Measurements from ENCODE around the gene MSMO1. TPM values are rescaled to one million over a fixed set of nuclear protein-coding genes. Genes with fewer than 3 reads are reported as not detected.

The MSMO1 gene
- total and polyA plus RNA-seq, 2 donors (not counting 1 experiment from before 2014, with no cell fraction given): 7.3 to 30.8 TPM

- Histone ChIP-seq H3K27me3 (replicated peaks in 1 of 4; ENCODE audit: control extremely low read depth in 1 of 4, control insufficient read depth in 3 of 4, insufficient read depth in 4 of 4, low read length in 3 of 4) (no peaks in the 10 kb centered on the region), H3K27ac (ENCODE audit: low read length in 2 of 2) (peak overlapping the region; percentile 65 to 91), H3K36me3 (replicated peaks in 1 of 2; ENCODE audit: control extremely low read depth in 1 of 2, control insufficient read depth in 1 of 2, extremely low read depth in 1 of 2, insufficient read depth in 2 of 2, low read length in 1 of 2) (peaks cover 2 to 8% of the 10 kb centered on the region in 2 experiments), H3K4me3 (ENCODE audit: control extremely low read depth in 1 of 5, extremely low read depth in 1 of 5, insufficient read depth in 1 of 5, low read depth in 2 of 5, low read length in 4 of 5) (peak overlapping the region; percentile 23 to 60 (median 44)), H4K20me1 (ENCODE audit: control insufficient read depth, insufficient read depth, low read length, poor library complexity, severe bottlenecking) (no peaks in the 10 kb centered on the region), H3K9ac (ENCODE audit: low read length) (peak overlapping the region; percentile 68), H2AFZ (ENCODE audit: insufficient read depth, low read depth, low read length, poor library complexity, severe bottlenecking) (peak overlapping the region; percentile 79), H3K4me2 (replicated peaks; ENCODE audit: low read depth, low read length, poor library complexity, severe bottlenecking) (peak overlapping the region; percentile 75), H3K9me3 (ENCODE audit: control extremely low read depth in 1 of 3, control insufficient read depth in 2 of 3, insufficient read depth in 1 of 3, low read length in 2 of 3) (no peaks in the 10 kb centered on the region), H3K79me2 (ENCODE audit: control insufficient read depth, insufficient read depth, low read length) (peaks cover 18% of the 10 kb centered on the region), H3K4me1 (ENCODE audit: control insufficient read depth in 2 of 2, insufficient read depth in 2 of 2, low read length in 2 of 2) (peaks cover 22 to 29% of the 10 kb centered on the region in 2 donors)
- 17% methylated on average over 1 of the region's 5 CpGs for WGBS (ENCODE audit: insufficient coverage)
- Mint-ChIP-seq H3K9me3 (ENCODE audit: insufficient read depth) (no peaks in the 10 kb centered on the region), H3K4me3 (peak overlapping the region; percentile 83), H3K4me1 (peaks cover 34% of the 10 kb centered on the region), H3K27ac (peak overlapping the region; percentile 85), H3K27me3 (no peaks in the 10 kb centered on the region)
- intact Hi-C loops (cut with micrococcal nuclease): no loop called here
- ATAC-seq (ENCODE audit: low read depth) (peak; percentile 87), DNase-seq (peak; percentile 60)
- ChIA-PET POLR2A (no interaction called here), CTCF (interaction anchor here (0.7 to 1.6 kb wide), 2 partner anchors 29 to 164 kb away, joined by 3 to 4 read pairs; no protein-coding TSS in a partner anchor)
- TF ChIP-seq EZH2 (IDR thresholded peaks at IDR 0.05; ENCODE audit: borderline replicate concordance, insufficient read depth, low read depth, low read length, poor library complexity, severe bottlenecking): no peak
- TF ChIP-seq, protein P1, sequence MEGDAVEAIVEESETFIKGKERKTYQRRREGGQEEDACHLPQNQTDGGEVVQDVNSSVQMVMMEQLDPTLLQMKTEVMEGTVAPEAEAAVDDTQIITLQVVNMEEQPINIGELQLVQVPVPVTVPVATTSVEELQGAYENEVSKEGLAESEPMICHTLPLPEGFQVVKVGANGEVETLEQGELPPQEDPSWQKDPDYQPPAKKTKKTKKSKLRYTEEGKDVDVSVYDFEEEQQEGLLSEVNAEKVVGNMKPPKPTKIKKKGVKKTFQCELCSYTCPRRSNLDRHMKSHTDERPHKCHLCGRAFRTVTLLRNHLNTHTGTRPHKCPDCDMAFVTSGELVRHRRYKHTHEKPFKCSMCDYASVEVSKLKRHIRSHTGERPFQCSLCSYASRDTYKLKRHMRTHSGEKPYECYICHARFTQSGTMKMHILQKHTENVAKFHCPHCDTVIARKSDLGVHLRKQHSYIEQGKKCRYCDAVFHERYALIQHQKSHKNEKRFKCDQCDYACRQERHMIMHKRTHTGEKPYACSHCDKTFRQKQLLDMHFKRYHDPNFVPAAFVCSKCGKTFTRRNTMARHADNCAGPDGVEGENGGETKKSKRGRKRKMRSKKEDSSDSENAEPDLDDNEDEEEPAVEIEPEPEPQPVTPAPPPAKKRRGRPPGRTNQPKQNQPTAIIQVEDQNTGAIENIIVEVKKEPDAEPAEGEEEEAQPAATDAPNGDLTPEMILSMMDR (IDR thresholded peaks at IDR 0.05): no peak
These were observed 32.6 kb upstream of the MSMO1 start for GRCh38 chr4:165294907-165295306.

DNA sequence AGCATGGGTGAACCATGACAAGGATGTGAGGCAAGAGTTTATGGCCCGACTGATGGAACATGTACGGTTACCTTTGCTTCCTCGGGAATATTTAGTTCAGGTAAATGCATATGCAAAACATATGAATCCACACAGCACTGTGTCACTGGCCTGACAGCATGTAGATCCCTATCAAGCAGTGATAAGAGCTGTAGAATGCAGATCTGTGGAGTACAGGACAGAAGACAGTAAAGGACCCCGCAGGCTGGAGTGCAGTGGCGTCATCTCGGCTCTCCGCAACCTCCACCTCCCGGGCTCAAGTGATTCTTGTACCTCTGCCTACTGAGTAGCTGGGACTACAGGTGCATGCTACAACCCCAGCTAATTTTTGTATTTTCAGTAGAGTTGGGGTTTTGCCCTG lies 29.8 kb upstream of the MSMO1 start:
- Histone ChIP-seq H3K9ac (ENCODE audit: low read length) (no peak overlapping the region), H3K4me3 (ENCODE audit: control extremely low read depth in 1 of 5, extremely low read depth in 1 of 5, insufficient read depth in 1 of 5, low read depth in 2 of 5, low read length in 4 of 5) (no peak overlapping the region), H3K36me3 (replicated peaks in 1 of 2; ENCODE audit: control extremely low read depth in 1 of 2, control insufficient read depth in 1 of 2, extremely low read depth in 1 of 2, insufficient read depth in 2 of 2, low read length in 1 of 2) (peaks cover 2 to 8% of the 10 kb centered on the region in 2 experiments), H3K27ac (ENCODE audit: low read length in 2 of 2) (no peak overlapping the region), H3K27me3 (replicated peaks in 1 of 4; ENCODE audit: control extremely low read depth in 1 of 4, control insufficient read depth in 3 of 4, insufficient read depth in 4 of 4, low read length in 3 of 4) (no peaks in the 10 kb centered on the region), H3K9me3 (ENCODE audit: control extremely low read depth in 1 of 3, control insufficient read depth in 2 of 3, insufficient read depth in 1 of 3, low read length in 2 of 3) (no peaks in the 10 kb centered on the region), H3K4me1 (ENCODE audit: control insufficient read depth in 2 of 2, insufficient read depth in 2 of 2, low read length in 2 of 2) (peaks cover 26 to 27% of the 10 kb centered on the region in 2 donors), H3K4me2 (replicated peaks; ENCODE audit: low read depth, low read length, poor library complexity, severe bottlenecking) (no peak overlapping the region), H2AFZ (ENCODE audit: insufficient read depth, low read depth, low read length, poor library complexity, severe bottlenecking) (no peak overlapping the region), H3K79me2 (ENCODE audit: control insufficient read depth, insufficient read depth, low read length) (peaks cover 5% of the 10 kb centered on the region), H4K20me1 (ENCODE audit: control insufficient read depth, insufficient read depth, low read length, poor library complexity, severe bottlenecking) (no peaks in the 10 kb centered on the region)
- Mint-ChIP-seq H3K4me3 (no peak overlapping the region), H3K4me1 (peaks cover 34% of the 10 kb centered on the region), H3K9me3 (ENCODE audit: insufficient read depth) (no peaks in the 10 kb centered on the region), H3K27me3 (no peaks in the 10 kb centered on the region), H3K27ac (no peak overlapping the region)
- no peak for ATAC-seq (ENCODE audit: low read depth)
- intact Hi-C loops (cut with micrococcal nuclease): no loop called here
- 100% methylated on average over 5 of the region's 8 CpGs for WGBS (ENCODE audit: insufficient coverage)
- ChIA-PET POLR2A (interaction anchor here (1.5 kb wide), 1 partner anchor 29 kb away, joined by 3 read pairs; the partner anchor contains the start of gene MSMO1), CTCF (no interaction called here)
- TF ChIP-seq EZH2 (IDR thresholded peaks at IDR 0.05; ENCODE audit: borderline replicate concordance, insufficient read depth, low read depth, low read length, poor library complexity, severe bottlenecking): no peak
- TF ChIP-seq, protein P1 (IDR thresholded peaks at IDR 0.05): no peak
- no peak for DNase-seq

Measured in B cell (primary cell).